Hypothalamus (tissue), 51 donors: Measurements from ENCODE around the gene LRTM2.
"Not testable (repeated sequence)": the region's sequence is repeated elsewhere in the genome, so short reads cannot be mapped to it uniquely, and the experiment has no call there.

ENCODE experiments used
- DNase-seq, 51 donors: peaks; one replicate each; lab custom pipeline; 2025; lab: John Stamatoyannopoulos, UW

Gene LRTM2

DNA sequence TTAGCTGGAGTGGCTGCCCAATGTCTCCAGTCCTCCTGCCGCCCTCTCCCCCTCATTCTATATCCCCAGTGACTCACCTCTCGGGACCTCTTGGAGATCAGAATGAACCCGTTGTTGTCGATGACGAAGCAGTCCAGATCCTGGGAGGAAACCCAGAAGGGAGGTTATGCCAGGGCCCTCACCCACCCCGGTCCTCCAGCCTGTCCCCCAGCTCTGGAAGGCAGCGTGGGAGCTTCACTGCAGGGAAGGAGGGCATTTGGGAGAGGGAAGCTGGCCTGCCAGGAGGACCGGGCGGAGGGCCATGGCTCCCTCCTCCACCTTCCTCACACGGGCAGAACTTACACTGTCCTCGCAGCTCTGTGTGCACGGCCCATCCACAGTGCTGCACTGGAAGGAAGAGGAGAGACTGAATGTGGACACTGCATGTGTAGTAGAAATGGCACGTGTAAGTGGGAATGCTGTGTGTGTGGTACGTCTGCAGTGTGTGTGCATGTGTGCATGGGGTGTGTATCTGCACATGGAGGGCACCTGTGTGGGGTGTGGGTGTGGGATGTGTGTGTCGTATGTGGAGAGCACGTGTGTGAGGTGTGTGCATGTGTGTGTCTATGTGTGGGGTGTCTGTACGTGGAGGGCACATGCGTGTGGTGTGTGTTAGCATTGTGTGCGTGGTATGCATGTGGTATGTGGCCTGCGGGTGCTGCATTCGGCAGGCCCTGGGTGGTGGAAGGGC lies 10.0 kb upstream of the LRTM2 start:
- no peak for DNase-seq

DNA sequence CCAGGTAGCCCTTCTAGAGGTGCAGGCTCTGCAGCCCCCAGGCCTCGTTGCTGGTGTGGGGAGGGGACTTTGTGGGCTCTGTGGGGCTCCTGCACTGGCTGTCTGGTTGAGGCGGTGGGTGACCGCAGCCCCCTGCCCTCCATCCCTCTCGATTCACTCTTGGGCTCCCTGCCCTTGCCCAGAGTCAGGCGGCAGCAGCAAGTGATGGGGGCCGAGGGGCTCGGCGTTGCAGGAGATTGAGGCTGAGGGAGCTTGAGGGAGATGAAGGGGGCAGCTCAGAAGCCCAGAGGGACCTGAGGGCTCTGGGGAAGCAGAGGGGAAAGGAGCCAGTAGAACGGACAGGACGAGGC lies 9.5 kb upstream of the LRTM2 start:
- no peak for DNase-seq

DNA sequence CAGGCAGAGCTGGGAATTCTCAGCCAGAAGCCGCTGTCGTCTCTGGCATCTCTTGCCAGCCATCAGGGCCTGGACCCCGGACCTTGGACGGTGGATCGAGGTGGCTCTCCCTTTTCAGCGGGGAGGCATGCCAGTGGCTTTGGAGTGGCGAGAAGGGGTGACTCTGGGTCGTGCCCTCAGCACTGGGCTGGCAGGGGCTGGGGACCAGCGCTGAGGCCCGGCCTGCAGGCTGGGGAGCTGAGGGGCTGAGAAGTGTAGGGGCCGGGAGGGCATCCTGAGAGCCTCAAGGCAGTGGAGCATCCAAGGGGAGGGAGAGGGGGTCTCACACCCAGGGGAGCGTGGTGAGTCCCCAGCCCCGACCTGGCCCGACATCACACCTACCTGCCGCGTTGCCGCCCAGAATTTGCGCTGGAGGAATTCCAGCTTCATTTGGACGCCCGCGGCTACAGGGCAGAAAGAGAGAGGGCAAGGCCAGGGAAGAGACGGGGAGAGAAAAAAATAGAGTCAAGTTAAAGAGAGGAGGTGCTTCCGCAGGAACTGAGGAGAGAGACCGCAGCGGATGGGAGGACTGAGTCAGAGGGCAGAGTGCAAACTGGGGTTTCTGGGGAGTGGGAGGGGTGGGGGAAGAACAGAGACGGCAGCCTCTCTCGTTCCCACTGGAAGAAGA lies 9.0 kb upstream of the LRTM2 start:
- DNase-seq = peak in 1 of 51 donors; percentile 31

DNA sequence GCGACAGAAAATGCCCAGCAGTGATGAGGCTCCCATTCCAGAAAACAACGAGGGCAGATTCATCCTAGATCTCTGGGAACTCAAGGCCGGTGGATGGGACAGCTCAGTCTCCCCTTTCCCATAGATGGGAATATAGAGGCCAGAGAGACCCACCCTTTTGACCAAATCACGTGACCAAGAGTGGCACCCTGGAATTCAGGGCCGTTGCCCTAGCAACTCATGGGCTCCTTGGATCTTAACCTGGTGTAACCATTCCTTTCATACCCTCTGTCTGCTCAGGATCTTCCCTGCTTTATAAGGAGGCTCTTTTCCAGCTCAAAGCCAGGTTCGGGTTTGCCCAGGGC lies 8.4 kb upstream of the LRTM2 start:
- no peak for DNase-seq

DNA sequence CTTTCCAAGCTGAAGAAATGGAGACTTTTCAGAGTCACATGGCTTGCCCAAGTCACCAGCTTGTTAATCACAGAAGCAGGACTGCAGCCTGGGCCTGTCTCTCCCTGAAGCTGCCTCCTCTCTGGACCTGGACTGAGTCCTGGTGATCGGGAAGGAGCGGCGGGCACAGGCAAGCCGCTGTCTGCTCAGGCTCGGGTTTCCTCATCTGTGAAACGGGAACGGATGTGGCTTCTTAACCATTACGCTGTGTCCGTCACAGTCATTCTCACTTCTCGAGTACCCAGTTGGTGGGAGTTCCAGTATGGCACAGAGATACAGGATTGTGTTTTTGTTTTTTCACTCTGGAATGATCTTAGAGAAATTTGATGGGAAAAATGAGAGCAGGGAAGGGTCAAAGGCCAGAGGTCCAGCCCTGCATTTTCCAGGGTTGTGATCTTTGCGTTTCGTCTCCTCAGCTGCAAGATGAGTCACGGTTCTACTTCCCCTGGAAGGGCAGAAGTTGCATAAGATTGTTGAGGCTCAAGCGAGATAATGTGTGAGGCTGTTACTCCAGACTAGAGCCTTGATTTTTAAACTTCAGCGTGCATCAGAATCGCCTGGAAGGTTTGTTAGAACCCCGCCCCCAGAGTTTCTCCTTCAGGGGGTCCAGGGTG lies 7.6 kb upstream of the LRTM2 start:
- DNase-seq = peak in 4 of 51 donors; percentile 12 to 34 (median 18)

DNA sequence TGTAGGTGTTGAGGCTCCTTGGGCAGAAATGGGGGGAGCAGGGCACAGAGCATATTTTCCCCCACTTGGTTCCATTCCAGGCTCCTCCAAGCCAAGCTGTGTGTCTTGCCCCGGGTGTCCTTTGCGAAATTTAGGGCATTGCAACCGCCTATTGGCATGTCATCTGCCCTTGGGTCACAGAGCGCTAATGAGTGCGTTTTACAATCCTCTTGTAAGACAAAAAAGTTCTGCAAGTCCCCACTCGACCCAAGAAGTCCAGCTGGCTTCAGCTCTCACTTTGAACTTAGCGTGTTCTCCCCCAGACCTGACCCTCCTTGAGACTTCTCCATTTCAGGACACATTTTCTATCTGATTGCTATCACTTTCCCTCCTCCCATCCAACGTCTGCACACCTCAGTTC lies 6.1 kb upstream of the LRTM2 start:
- no peak for DNase-seq

DNA sequence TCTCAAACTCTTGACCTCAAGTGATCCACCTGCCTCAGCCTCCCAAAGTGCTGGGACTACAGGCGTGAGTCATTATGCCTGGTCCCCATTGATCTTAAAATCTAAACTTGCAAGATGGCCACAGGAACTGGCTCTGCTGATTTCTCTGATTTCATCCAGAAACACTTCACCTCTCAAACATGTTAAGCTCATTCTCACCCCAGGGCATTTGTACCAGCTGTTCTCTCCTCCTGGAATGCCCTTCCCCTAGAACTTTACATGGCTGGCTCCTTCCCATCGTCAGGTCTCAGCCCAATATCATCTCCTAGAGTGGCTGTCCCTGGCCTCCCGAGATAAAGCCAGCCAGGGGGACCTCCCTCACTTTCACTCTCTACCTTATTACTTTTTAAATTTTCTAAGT lies 5.3 kb upstream of the LRTM2 start:
- DNase-seq = no peak

DNA sequence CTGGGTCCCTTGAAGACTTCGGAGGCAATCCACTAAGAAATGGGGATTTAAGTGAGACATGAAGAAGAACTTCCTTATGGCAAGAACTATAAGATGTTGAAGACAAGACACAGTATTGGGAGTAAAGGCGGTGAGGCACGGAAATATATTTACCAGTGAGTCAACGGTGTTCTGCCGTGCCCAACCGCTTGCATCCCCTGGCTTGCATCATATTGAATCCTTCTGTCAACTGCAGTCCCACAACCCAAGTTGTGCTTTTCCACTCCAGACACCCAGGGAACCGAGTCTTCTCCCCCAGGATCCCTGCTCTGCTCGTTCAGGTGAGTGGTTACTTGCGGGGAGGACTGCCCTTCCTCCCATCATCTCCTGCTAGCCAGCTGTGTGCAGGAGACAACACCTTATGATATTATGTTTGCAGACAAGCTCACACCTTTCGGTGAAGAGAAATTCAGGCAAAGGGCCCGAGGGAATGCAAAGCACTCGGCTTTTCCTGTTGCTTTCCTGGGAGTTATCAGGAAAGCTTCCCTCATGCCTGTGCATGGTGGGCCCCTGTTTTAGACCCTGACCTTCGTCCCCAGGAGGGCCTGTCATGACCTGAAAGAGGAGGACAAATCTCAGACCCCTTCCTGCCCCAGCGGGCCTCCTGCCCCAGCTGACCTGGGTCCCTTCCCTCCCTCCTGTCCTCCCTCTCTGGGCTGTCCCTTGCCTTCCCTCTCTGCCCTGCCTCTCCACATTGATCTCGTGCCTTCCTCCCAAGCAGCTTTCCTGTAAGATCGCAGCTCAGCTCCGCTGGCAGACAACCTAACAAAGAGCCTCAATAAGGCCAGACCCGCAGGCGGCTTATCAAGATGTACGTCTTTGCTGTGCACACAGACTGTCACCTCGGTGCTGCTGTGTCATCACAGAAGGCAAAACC lies 4.3 kb upstream of the LRTM2 start:
- DNase-seq = no peak

DNA sequence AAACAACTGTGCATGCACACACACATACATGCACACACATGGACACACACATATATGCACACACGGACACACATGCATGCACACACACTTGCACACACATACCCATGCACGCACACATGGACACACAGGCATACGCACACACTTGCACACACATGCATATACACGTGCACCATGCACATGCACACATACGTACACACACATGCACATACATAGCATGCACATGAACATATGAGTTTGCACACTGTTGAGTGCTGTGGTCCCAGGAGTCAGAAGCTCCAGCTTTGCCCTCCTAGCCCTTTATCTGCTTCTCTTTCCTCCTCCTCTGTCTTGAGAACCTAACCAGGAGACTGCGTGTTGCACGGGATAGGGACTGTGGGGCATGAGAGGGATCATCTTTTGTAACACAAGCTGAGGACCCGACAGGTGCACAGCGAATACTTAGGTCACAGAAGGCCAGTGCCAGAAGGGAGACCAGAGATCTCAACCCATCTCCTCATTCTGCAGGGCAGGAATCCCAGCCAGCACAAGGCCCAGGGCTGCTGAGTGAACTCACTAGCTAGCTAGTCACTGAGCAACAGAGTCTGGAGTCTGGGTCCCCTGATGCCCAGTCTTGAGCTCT lies 3.5 kb upstream of the LRTM2 start:
- no peak for DNase-seq

DNA sequence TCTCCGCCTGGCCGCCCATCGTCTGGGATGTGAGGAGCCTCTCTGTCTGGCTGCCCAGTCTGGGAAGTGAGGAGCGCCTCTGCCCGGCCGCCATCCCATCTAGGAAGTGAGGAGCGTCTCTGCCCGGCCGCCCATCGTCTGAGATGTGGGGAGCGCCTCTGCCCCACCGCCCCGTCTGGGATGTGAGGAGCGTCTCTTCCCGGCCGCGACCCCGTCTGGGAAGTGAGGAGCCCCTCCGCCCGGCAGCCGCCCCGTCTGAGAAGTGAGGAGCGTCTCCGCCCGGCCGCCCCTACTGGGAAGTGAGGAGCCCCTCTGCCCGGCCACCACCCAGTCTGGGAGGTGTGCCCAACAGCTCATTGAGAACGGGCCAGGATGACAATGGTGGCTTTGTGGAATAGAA lies 2.4 kb upstream of the LRTM2 start:
- not testable (repeated sequence) for DNase-seq

DNA sequence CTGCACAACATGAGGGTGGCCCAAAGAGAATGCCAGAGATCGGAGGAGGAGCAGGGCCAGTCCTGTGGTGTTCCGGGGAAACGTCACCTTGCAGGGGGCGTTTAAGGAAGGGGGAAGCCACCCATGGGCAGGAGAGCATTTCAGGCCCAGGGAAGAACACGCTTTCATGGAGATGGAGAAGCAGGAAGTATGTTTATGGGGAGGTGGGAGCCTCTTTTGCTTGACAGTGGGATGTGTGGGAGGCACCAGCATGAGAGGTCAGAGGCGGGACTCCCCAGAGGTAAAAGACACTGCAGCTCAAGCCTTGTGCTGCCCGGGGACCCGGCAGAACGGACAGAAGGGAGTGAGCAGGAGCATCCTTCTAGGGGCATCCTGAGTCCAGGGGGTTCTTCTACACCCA lies 1.3 kb upstream of the LRTM2 start:
- DNase-seq = no peak

DNA sequence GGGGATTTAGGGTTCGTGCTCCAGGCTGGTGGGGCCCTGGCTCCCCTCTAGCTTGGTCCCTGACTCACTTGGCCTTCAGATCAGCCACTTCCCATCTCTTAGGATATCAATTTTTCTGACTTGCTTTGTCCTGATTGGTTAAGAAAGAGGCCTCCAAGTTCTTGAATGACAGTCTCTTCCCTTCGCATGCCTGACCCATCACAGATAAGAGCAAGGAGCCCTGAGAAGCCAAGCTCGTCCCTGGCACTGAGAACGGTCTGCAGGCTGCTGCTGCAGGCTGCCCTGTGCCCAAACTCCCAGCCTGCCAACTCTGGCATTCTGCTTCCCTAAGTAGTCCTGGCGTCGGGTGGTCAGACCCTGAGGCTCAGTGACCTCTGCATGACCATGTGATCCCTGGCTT lies 794 bp upstream of the LRTM2 start:
- no peak for DNase-seq

DNA sequence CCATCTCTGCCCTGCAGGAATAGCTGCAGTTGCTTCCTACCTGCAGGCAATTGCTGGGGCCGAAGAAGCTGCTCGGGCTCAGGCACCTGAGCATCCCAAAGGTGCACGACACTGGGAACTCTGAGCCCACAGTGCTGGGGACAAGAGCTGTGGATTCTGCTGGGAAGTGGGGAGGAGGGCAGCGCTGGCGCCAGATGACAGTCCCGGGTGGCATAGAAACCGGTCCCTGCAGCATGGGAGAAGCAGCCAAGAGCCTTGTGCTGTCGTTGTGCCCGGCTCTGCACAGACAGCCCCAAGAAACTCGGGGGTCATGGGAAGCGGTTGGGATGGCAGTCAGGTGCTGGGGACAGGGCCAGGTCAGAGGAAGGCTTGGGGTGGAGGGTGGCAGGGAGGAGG lies 529 bp downstream of the LRTM2 start:
- DNase-seq = peak in 1 of 51 donors; percentile 54

DNA sequence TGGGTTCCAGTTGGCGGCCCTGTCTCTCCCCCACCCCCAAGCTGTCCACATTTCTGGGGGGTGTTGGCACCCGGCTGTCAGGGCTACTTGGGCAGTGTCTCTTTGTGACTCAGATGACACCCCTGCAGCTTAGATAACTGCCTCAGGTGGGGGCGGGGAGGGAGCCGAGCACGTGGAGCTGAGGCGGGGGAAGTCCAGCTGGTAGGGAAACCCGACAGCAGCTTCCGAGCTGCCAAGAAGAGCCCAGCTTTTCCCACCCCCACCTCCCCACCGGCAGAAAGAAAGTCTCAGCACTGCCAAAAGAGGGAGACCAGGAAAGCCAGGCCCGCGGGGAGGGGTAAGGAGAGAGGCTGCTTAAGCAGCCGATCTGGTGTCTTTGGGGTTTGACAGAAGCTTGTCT lies 1.4 kb downstream of the LRTM2 start:
- peak in 1 of 51 donors; percentile 52 for DNase-seq

DNA sequence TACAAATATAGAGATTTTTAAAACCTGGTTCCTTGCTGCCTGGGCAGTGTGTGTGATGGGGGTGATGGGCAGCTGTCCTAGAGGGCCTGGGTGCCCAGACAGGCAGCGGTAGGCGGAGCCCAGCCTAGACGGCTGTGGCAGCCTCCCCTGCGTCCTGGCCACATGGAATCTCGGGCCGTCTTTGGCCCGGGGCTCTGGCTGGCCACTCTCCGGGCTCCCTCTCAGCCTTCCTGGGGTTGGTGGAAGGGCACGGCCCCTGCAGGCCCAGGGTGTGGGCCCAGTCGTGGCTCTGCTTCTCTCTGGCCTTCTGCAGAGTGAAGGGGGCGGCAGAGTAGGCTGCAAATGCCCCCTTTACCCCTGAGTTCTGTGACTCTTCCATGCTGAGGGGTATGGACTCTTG lies 2.3 kb downstream of the LRTM2 start:
- no peak for DNase-seq

DNA sequence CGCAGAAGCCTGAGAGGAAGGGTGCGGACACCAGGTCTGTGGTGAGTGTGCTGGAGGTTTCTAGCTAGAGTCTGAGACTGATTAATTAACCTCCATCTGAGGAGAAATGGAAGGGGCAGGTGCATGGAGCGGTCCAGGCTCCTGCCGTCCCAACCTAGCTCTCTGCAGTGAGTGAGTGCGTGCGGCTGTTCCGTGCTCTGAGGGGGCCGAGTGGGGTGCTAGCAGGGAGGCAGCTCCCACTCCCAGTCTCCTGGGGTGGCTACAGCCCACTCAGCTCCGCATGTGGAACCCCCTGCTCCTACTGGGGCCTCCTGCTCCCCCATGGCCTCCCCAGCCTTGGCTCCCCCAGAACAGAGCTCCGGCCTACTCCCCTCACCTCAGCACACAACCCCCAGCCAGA lies 2.9 kb downstream of the LRTM2 start:
- DNase-seq = no peak

DNA sequence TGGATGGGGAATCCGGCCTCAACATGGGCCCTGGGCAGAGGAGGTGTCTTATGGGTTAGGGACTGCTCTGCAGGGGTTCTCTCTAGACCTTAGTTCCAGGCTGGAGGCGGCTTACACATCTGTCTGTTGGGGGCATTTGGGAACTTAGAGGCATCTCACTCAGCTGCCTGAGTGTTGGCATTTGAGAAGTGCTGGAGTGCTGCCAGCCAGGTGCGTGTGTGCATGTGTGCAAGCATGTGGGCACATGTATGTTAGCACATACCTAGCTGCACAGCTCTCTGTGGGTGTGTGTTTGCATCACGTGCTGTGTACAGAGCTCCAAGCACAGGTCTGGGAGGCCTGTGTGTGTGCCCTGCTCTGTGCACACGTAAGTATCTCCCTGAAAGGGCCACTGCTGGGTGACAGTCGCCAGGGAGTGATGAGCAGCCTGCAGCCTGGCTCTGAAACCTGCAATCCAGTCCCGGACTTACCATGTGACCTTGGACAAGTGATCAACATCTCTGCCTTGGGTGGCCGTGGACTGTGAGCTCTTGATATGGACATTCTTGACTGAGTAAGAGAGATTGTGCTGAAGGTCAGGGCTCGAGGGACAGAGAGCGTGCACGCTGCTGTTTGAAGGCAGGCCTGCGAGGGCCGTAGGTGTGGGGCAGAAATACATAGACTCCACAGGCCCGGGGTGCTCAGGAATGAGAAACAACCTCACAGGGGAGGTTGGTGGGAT lies 5.2 kb downstream of the LRTM2 start:
- no peak for DNase-seq

DNA sequence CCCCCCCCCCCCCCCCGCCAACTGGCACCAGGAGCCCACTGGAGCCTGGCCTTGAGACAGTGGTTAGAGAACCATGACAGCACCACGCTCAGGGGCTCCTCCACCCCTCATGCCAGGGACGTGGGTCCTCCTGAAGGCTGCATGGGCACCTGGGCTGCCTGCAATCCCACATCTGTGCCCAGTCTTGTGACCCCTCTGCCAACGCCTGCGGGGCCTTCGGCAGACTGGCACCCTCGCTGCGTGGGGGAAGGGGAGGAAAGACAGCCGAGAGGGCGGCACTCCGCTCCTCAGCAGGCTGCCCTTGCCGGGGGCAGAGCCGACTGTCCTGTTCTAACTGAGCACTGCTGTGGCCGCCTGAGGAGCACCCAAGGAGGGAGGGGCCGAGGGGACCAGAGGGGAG lies 6.0 kb downstream of the LRTM2 start:
- DNase-seq = no peak

DNA sequence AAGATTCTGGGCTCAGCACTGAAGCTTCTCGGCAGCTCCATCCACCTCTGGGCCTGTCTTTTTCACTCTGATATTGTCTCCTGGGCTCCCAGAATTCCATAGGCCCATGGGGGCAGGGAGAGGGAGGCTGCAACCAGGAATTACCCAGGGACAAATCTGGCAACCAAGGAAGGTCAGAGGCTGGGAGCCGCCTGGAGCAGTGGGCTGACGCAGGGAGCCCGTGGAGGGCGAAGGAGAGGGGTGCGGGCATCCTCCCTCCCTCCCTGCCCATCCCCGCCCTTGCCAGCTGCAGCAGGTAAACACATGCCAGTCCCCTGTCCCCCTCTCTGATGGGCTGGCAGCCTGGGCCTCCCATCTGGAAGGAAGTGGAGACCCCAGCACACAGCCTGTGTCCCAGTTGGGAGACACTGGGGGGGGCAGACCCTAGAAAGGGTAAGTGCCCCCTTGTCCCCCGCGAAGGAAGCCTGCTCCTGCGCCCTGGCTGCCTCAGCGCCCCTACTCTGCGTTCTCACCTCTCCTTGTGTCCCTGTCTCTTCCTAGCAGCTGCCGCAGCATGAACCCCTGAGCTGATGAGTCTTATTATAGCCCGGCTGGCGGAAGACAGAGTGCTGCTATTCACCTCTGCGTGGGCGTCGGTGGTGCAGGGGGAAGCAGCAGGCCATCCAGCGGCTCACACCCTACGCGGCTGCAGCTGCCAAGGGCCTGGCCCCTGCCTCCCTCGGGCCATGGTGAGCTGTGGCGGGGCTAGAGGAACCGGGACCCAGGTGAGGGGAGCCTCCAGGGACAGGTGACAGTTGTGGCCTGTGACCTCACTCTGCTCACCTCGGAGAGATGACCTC lies 6.7 kb downstream of the LRTM2 start:
- peak in 1 of 51 donors; percentile 13 for DNase-seq
